Astrocyte of the hippocampus (primary cell): ENCODE results near the gene GSX1.
"Not testable (repeated sequence)": the region's sequence is repeated elsewhere in the genome, so short reads cannot be mapped to it uniquely, and the experiment has no call there.

Experiments used
- DNase-seq: peaks from one replicate; pipeline ENCODE4 v3.0.0; 2011; ENCODE audit warnings: low read depth, low spot score

Gene GSX1

GRCh38 chr13:27794368-27794691, 2.0 kb downstream of the GSX1 start:
- DNase-seq, result no peak

- DNase-seq, result no peak
These were observed 2.8 kb downstream of the GSX1 start for GRCh38 chr13:27794921-27795717.

- DNase-seq, result no peak
These were observed 3.4 kb downstream of the GSX1 start for GRCh38 chr13:27795718-27796019.

- DNase-seq, result no peak
These were observed 4.4 kb downstream of the GSX1 start for GRCh38 chr13:27796544-27797227.

DNA sequence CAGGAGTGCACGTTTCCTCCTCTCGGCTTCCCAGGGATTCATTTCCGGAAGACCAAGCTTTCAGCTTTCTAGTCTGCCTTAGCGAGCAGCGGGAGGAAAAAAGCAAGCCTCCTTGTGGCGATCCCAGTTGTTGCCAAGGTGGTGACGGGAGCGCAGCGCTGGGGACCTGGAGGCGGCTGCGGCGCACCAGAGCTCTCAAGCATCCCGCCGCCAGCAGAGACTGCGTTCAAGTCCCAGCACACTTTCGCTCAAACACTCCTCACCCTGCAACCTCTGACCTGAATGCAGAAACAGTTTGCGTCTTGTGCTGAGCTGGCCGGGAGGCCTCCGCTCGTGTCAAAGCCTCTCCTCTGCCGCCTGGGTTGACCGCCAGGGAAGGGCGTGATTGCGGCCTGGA, 4.9 kb downstream of the GSX1 start:
- DNase-seq, result peak; percentile 23

GRCh38 chr13:27806744-27807387, 14.6 kb downstream of the GSX1 start:
- no peak for DNase-seq

DNA sequence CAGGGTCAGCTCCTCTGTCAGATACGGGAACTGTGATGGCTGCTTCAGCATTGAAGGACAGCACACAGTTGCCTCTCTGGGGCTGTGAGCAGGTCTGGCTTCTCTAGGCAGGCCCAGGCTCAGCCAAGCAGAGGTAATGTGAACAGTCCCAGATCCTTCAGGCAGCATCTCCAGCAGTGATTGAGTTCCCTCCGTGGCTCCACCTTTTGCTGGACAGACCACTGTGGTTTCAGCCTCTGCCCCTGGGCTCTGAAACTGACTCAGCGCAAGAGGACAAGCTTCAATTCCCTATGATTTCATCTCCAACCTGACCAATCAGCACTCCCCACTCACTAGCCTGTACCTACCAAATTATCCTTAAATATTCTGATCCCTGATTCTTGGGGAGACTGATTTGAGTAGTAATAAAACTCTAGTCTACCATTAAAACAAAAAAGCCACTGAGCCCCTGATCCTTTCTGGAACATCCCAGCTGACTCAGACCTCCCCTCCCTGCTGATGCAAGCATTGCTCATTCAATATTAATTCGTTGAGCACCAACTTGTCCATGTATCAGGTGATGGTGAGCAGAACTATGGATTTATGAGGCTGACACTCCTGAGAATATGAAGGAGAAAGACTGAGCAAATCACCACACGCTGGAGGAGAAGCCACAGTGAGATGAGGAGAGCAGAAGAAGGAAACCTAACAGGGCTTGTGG, 16.7 kb downstream of the GSX1 start:
- DNase-seq, result no peak

DNA sequence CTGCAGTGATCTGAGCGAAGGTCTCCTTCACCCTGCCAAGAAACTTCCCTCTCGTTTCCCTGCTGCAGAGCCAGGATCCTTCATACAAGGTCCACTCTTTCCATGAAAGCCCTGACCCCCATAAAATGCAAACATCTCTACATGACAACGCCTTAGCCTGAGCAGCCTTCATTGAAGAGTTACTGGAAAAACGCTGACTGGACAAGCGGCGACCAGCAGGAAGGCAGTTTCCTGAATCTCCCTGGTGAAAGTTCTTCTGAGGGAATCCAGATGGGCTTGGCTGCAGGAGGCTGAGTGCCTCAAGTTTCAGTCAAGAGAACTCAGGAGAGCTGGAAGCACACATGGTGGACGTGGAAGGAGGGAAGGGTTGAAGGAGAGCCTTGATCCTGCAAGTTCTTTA, 17.7 kb downstream of the GSX1 start:
- no peak for DNase-seq

DNA sequence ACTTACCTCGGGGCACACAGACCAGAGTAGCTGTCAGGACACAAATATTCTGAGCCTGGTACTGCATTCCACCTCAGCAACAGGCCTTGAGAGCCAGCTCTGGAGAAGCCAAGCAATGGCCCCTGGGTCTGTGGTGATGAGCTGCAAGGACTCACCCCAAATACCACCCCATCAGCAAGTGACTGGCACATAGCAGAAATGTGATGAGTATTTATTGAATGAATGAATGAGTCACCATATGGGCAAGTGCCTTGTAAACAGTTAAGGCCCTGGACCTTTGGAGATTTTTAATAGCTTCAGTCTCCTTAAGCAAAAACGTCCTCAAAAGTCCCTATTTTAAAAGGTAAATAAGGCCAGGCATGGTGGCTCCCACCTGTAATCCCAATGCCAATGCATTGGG, 18.2 kb downstream of the GSX1 start:
- DNase-seq, result no peak

- DNase-seq, result no peak
These were observed 21.5 kb downstream of the GSX1 start for GRCh38 chr13:27813826-27814225.

- DNase-seq, result not testable (repeated sequence)
These were observed 25.5 kb downstream of the GSX1 start for GRCh38 chr13:27817832-27818231.

GRCh38 chr13:27820524-27821482, 28.5 kb downstream of the GSX1 start:
- DNase-seq, result peak; percentile 11

DNA sequence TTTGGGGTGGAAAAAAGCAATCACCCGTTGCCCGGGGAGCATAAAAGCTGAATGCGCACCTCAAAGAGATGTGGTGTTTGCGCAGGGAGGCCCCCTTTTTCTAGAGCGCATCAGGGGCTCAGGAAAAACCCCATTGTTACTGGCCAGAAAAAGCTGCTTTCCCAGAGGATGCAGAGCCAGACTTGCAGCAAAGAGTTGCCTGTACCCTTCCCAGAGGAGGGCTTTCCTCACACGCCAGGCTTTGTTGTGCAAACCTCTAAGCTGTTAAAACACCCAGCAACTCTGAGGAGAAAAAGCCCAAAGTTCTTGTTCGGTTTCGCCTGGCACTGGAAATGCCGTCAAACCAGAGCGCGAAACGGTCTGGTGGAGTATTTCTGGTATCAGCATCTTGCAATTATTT, 29.3 kb downstream of the GSX1 start:
- no peak for DNase-seq

DNA sequence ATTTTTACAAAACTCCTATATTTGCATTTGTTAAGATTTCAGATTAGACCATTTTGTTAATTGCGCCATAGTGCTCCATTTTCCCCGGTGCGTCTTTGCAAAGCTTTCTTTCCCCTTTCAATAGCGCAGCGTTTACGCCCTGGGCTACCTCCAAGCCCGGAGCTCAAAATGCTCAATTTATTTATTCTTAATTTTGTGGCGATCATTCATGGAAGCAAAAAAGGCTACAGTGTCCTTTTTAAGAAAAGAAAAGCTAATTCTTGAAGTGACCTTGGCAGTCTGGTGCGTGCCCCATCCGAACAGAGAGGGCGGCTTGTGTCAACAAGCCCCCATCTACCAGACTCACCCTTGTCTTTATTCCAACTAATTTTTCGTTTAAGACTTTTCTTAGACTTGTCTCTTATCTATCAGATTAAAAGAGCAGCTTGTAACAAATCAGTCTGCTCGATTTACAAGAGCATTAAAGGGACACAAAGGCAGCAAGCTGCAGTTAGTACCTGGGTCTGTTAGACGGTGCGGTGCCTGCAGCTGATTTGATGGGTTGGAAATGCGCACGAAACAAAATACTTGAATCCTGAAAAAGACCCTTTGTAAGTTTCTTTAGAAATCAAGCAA, 30.1 kb downstream of the GSX1 start:
- peak; percentile 4 for DNase-seq

GRCh38 chr13:27822873-27823311, 30.6 kb downstream of the GSX1 start:
- peak; percentile 28 for DNase-seq

- no peak for DNase-seq
These were observed 31.8 kb downstream of the GSX1 start for GRCh38 chr13:27824121-27824520.

DNA sequence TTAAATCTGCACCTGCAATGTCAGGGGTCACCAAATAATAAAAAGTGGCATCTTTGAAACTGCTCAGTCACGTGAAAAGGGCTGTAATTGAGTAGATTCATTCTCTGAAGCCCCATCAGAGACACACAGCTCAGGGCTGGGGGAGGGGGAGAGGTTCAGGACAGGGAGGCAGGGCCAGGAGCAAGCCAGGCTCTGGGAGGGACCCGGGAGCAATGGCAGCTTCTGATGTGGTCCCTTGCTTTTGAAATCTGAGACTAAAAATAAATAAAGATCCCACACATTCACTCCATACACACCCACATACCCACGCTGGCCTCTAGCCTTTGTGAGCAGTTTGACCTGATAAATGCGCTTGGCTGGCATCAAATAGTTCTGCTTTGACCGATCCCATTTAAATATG, 32.8 kb downstream of the GSX1 start:
- no peak for DNase-seq

- peak; percentile 92 for DNase-seq
These were observed 34.4 kb downstream of the GSX1 start for GRCh38 chr13:27826379-27827353.

- no peak for DNase-seq
These were observed 35.4 kb downstream of the GSX1 start for GRCh38 chr13:27827646-27828045.

DNA sequence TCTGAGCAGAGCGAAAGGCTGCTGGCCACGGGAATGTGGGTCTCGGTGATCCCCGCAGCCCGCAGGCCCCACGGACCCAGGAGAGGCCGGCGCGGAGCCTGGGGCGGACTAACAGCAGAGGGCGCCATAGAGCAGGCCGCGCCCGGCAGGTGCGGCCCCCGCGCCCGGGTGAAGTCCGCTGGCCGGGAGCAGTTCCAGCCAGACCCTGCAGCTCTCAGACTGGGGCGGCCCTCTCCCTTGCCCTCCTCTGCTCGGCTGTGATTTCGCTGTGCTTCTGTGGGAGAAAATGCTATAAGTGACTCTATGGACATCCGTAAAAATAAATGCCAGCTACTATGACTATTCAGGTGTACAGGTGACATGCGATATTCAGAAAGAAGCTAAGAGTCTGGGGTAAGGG, 37.7 kb downstream of the GSX1 start:
- peak; percentile 50 for DNase-seq
